ENCODE data around the gene JPH3.
"Not testable (repeated sequence)": the region's sequence is repeated elsewhere in the genome, so short reads cannot be mapped to it uniquely, and the experiment has no call there.

The JPH3 gene

GRCh38 chr16:87675111-87675719 lies 72.9 kb downstream of the JPH3 start:
- no peak overlapping the region for H3K27ac ChIP-seq (ENCODE audit: low read depth, low read length)
- no peaks in the 10 kb centered on the region for H3K36me3 ChIP-seq (ENCODE audit: control insufficient read depth in 1 of 2, insufficient read depth in 2 of 2, low read length in 2 of 2)
- no peak overlapping the region for H3K9ac ChIP-seq (ENCODE audit: low read depth in 1 of 2, low read length in 2 of 2)
- no peaks in the 10 kb centered on the region for H3K9me3 ChIP-seq (ENCODE audit: control insufficient read depth in 1 of 2, low read length in 2 of 2)
- H3K4me3 ChIP-seq (ENCODE audit: low read depth in 1 of 2, low read length in 2 of 2), result no peak overlapping the region
- no peaks in the 10 kb centered on the region for H3K27me3 ChIP-seq (ENCODE audit: control insufficient read depth in 1 of 2, insufficient read depth in 2 of 2, low read length in 2 of 2)
- H3K4me1 ChIP-seq (ENCODE audit: control insufficient read depth in 1 of 2, insufficient read depth in 2 of 2, low read length in 2 of 2), result no peaks in the 10 kb centered on the region

- Histone ChIP-seq H3K9me3 (ENCODE audit: control insufficient read depth in 1 of 2, low read length in 2 of 2) (no peaks in the 10 kb centered on the region), H3K27ac (ENCODE audit: low read depth, low read length) (no peak overlapping the region), H3K36me3 (ENCODE audit: control insufficient read depth in 1 of 2, insufficient read depth in 2 of 2, low read length in 2 of 2) (no peaks in the 10 kb centered on the region), H3K4me3 (ENCODE audit: low read depth in 1 of 2, low read length in 2 of 2) (no peak overlapping the region), H3K27me3 (ENCODE audit: control insufficient read depth in 1 of 2, insufficient read depth in 2 of 2, low read length in 2 of 2) (no peaks in the 10 kb centered on the region), H3K4me1 (ENCODE audit: control insufficient read depth in 1 of 2, insufficient read depth in 2 of 2, low read length in 2 of 2) (no peaks in the 10 kb centered on the region), H3K9ac (ENCODE audit: low read depth in 1 of 2, low read length in 2 of 2) (no peak overlapping the region)
These were observed 75.5 kb downstream of the JPH3 start for GRCh38 chr16:87677830-87678229.

DNA sequence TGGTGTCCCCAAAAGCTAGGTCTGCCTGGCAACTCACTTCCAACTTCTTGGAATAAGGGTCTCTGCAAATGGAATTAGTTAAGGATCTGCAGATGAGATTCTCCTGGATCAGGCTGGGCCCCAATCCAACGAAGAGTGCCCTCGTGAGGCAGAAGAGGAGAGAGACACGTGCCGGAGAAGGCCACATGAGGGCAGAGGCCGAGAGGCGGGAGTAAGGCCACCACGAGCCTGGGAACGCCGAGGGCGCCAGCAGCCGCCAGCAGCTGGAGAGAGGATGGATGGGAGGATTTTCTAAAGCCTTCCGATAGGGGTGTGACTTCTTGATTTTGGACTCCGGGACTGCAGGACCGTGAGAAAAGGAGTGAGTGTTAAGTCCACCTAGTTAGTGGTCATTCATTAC lies 76.3 kb downstream of the JPH3 start:
- Histone ChIP-seq H3K27me3 (ENCODE audit: control insufficient read depth in 1 of 2, insufficient read depth in 2 of 2, low read length in 2 of 2) (no peaks in the 10 kb centered on the region), H3K4me3 (ENCODE audit: low read depth in 1 of 2, low read length in 2 of 2) (no peak overlapping the region), H3K27ac (ENCODE audit: low read depth, low read length) (no peak overlapping the region), H3K9ac (ENCODE audit: low read depth in 1 of 2, low read length in 2 of 2) (no peak overlapping the region), H3K9me3 (ENCODE audit: control insufficient read depth in 1 of 2, low read length in 2 of 2) (no peaks in the 10 kb centered on the region), H3K4me1 (ENCODE audit: control insufficient read depth in 1 of 2, insufficient read depth in 2 of 2, low read length in 2 of 2) (no peaks in the 10 kb centered on the region), H3K36me3 (ENCODE audit: control insufficient read depth in 1 of 2, insufficient read depth in 2 of 2, low read length in 2 of 2) (no peaks in the 10 kb centered on the region)

- Histone ChIP-seq H3K9me3 (ENCODE audit: control insufficient read depth in 1 of 2, low read length in 2 of 2) (no peaks in the 10 kb centered on the region), H3K4me3 (ENCODE audit: low read depth in 1 of 2, low read length in 2 of 2) (no peak overlapping the region), H3K36me3 (ENCODE audit: control insufficient read depth in 1 of 2, insufficient read depth in 2 of 2, low read length in 2 of 2) (no peaks in the 10 kb centered on the region), H3K9ac (ENCODE audit: low read depth in 1 of 2, low read length in 2 of 2) (no peak overlapping the region), H3K27me3 (ENCODE audit: control insufficient read depth in 1 of 2, insufficient read depth in 2 of 2, low read length in 2 of 2) (no peaks in the 10 kb centered on the region), H3K27ac (ENCODE audit: low read depth, low read length) (no peak overlapping the region), H3K4me1 (ENCODE audit: control insufficient read depth in 1 of 2, insufficient read depth in 2 of 2, low read length in 2 of 2) (no peaks in the 10 kb centered on the region)
These were observed 77.4 kb downstream of the JPH3 start for GRCh38 chr16:87679593-87680271.

- Histone ChIP-seq H3K27me3 (ENCODE audit: control insufficient read depth in 1 of 2, insufficient read depth in 2 of 2, low read length in 2 of 2) (no peaks in the 10 kb centered on the region), H3K27ac (ENCODE audit: low read depth, low read length) (no peak overlapping the region), H3K36me3 (ENCODE audit: control insufficient read depth in 1 of 2, insufficient read depth in 2 of 2, low read length in 2 of 2) (no peaks in the 10 kb centered on the region), H3K4me3 (ENCODE audit: low read depth in 1 of 2, low read length in 2 of 2) (no peak overlapping the region), H3K9me3 (ENCODE audit: control insufficient read depth in 1 of 2, low read length in 2 of 2) (no peaks in the 10 kb centered on the region), H3K4me1 (ENCODE audit: control insufficient read depth in 1 of 2, insufficient read depth in 2 of 2, low read length in 2 of 2) (no peaks in the 10 kb centered on the region), H3K9ac (ENCODE audit: low read depth in 1 of 2, low read length in 2 of 2) (no peak overlapping the region)
These were observed 78.0 kb downstream of the JPH3 start for GRCh38 chr16:87680272-87680644.

DNA sequence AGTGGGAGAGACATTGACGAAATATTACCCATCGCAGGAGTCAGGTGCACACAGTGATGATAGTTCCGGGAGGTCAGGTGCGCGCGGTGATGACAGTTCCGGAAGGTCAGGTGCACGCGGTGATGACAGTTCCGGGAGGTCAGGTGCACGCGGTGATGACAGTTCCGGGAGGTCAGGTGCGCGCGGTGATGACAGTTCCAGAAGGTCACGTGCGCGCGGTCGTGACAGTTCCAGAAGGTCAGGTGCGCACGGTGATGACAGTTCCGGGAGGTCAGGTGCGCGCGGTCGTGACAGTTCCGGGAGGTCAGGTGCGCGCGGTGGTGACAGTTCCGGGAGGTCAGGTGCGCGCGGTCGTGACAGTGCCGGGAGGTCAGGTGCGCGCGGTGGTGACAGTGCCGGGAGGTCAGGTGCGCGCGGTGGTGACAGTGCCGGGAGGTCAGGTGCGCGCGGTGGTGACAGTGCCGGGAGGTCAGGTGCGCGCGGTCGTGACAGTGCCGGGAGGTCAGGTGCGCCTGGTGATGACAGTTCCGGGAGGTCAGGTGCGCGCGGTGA lies 78.8 kb downstream of the JPH3 start:
- not testable (repeated sequence) for H3K4me1 ChIP-seq (ENCODE audit: control insufficient read depth in 1 of 2, insufficient read depth in 2 of 2, low read length in 2 of 2); H3K9me3 ChIP-seq (ENCODE audit: control insufficient read depth in 1 of 2, low read length in 2 of 2); H3K27ac ChIP-seq (ENCODE audit: low read depth, low read length); H3K36me3 ChIP-seq (ENCODE audit: control insufficient read depth in 1 of 2, insufficient read depth in 2 of 2, low read length in 2 of 2); H3K27me3 ChIP-seq (ENCODE audit: control insufficient read depth in 1 of 2, insufficient read depth in 2 of 2, low read length in 2 of 2); H3K4me3 ChIP-seq (ENCODE audit: low read depth in 1 of 2, low read length in 2 of 2); H3K9ac ChIP-seq (ENCODE audit: low read depth in 1 of 2, low read length in 2 of 2)

GRCh38 chr16:87681981-87682570 lies 79.8 kb downstream of the JPH3 start:
- H3K27me3 ChIP-seq (ENCODE audit: control insufficient read depth in 1 of 2, insufficient read depth in 2 of 2, low read length in 2 of 2), result no peaks in the 10 kb centered on the region

GRCh38 chr16:87682852-87683399 lies 80.6 kb downstream of the JPH3 start:
- H3K27me3 ChIP-seq (ENCODE audit: control insufficient read depth in 1 of 2, insufficient read depth in 2 of 2, low read length in 2 of 2), result no peaks in the 10 kb centered on the region
- no peaks in the 10 kb centered on the region for H3K9me3 ChIP-seq (ENCODE audit: control insufficient read depth in 1 of 2, low read length in 2 of 2)
- H3K9ac ChIP-seq (ENCODE audit: low read depth in 1 of 2, low read length in 2 of 2), result no peak overlapping the region

More at GRCh38 chr16:87681981-87682570, 79.8 kb downstream of the JPH3 start:
- H3K4me3 ChIP-seq (ENCODE audit: low read depth in 1 of 2, low read length in 2 of 2), result no peak overlapping the region
- no peaks in the 10 kb centered on the region for H3K4me1 ChIP-seq (ENCODE audit: control insufficient read depth in 1 of 2, insufficient read depth in 2 of 2, low read length in 2 of 2)
- no peaks in the 10 kb centered on the region for H3K36me3 ChIP-seq (ENCODE audit: control insufficient read depth in 1 of 2, insufficient read depth in 2 of 2, low read length in 2 of 2)
- no peaks in the 10 kb centered on the region for H3K9me3 ChIP-seq (ENCODE audit: control insufficient read depth in 1 of 2, low read length in 2 of 2)
- no peak overlapping the region for H3K9ac ChIP-seq (ENCODE audit: low read depth in 1 of 2, low read length in 2 of 2)
- no peak overlapping the region for H3K27ac ChIP-seq (ENCODE audit: low read depth, low read length)

DNA sequence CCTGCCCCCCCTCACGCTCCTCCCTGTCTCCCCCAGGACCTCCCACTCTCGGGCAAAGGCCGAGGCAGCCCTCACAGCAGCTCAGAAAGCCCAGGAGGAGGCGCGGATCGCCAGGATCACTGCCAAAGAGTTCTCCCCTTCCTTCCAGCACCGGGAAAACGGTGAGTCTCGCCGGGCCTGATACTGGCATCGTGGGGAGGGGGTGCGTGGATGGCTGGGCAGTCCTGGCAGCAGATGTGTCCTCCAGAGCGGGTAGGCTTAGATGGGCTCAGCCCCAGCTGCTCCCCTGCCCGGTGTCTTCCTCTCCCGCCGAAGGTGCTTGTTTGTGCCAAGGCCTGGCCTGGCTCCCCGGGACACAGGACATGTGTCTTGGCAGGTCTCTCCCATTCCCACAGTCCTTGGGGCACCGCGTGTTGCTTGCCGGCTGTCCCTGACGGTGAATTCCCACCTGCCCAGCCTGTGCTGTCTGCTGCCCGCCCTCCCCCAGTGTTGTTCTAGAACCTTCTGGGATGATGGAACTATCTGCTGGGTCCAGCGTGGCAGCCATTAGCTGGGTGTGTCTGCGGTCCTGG lies 81.9 kb downstream of the JPH3 start:
- Histone ChIP-seq H3K9me3 (ENCODE audit: control insufficient read depth in 1 of 2, low read length in 2 of 2) (no peaks in the 10 kb centered on the region), H3K36me3 (ENCODE audit: control insufficient read depth in 1 of 2, insufficient read depth in 2 of 2, low read length in 2 of 2) (no peaks in the 10 kb centered on the region), H3K4me1 (ENCODE audit: control insufficient read depth in 1 of 2, insufficient read depth in 2 of 2, low read length in 2 of 2) (no peaks in the 10 kb centered on the region), H3K4me3 (ENCODE audit: low read depth in 1 of 2, low read length in 2 of 2) (no peak overlapping the region), H3K9ac (ENCODE audit: low read depth in 1 of 2, low read length in 2 of 2) (no peak overlapping the region), H3K27me3 (ENCODE audit: control insufficient read depth in 1 of 2, insufficient read depth in 2 of 2, low read length in 2 of 2) (no peaks in the 10 kb centered on the region), H3K27ac (ENCODE audit: low read depth, low read length) (no peak overlapping the region)

More at GRCh38 chr16:87682852-87683399, 80.6 kb downstream of the JPH3 start:
- Histone ChIP-seq H3K27ac (ENCODE audit: low read depth, low read length) (no peak overlapping the region), H3K4me3 (ENCODE audit: low read depth in 1 of 2, low read length in 2 of 2) (no peak overlapping the region), H3K36me3 (ENCODE audit: control insufficient read depth in 1 of 2, insufficient read depth in 2 of 2, low read length in 2 of 2) (no peaks in the 10 kb centered on the region), H3K4me1 (ENCODE audit: control insufficient read depth in 1 of 2, insufficient read depth in 2 of 2, low read length in 2 of 2) (no peaks in the 10 kb centered on the region)
